IgD-negative memory B cell (primary cell): Measurements from ENCODE around the gene HSF4. TPM values are rescaled to one million over a fixed set of nuclear protein-coding genes. Genes with fewer than 3 reads are reported as not detected.

Experiments
- H3K27ac Mint-ChIP-seq, 3 donors: one replicate each; pipeline ENCODE4 v1.8.0; 2020 to 2022; ENCODE audit warnings: mild to moderate bottlenecking in 3 of 3, mixed read lengths in 3 of 3, moderate library complexity in 1 of 3
- H3K27me3 Mint-ChIP-seq: one replicate; pipeline ENCODE4 v1.8.0; 2021; ENCODE audit warnings: mixed read lengths
- H3K36me3 Mint-ChIP-seq: one replicate; pipeline ENCODE4 v1.8.0; 2020; ENCODE audit warnings: mild to moderate bottlenecking, mixed read lengths
- H3K4me1 Mint-ChIP-seq, 3 donors: one replicate each; pipeline ENCODE4 v1.8.0; 2020 to 2022; ENCODE audit warnings: mixed read lengths in 3 of 3, mild to moderate bottlenecking in 1 of 3
- H3K4me3 Mint-ChIP-seq, 4 donors: one replicate each; pipeline ENCODE4 v1.8.0; 2020 to 2022; ENCODE audit warnings: mild to moderate bottlenecking in 4 of 4, mixed read lengths in 4 of 4, moderate library complexity in 3 of 4
- H3K9me3 Mint-ChIP-seq, 3 donors: one replicate each; pipeline ENCODE4 v1.8.0; 2020 to 2021; ENCODE audit warnings: mixed read lengths in 3 of 3, mild to moderate bottlenecking in 1 of 3
- polyA plus RNA-seq: library from polyadenylated mRNA; unstranded; fragments of 300-500 nt; fragmentation: Illumina TruSeq; gene quantifications from one replicate; pipeline ENCODE4 v1.2.3, GENCODE V29; 2021

The HSF4 gene
- polyA plus RNA-seq, 1 donor from 2014 or later, result not detected

DNA sequence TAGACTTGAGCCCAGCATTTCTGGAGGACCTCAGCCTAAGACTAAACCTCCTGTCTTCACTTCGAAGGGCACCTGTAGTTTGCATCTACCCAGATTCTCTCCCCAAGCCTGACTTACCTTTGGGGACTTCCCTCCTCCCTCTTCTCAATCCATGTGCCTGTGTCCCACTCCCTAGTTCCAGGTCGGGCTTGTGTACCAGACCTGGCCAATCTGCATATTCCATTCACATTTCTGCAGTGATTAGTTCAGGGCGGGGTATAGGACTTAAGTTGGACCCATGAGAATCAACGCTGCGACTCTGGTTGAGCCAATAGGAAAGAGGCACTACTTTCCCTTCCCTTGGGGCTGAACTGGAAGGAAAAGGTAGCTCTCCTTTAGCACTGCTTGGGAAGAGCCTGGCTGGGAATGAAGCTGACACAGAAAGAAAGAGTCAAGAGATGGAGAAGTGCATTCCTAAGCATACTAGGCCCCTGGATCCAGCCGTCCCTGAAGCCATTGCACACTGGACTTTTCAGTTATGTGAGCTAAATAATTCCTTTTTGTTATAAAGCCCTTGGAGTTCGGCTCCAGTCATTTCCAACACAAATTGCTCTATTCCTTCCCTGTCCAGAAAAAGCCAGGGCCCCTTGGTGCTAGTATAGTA is 7.3 kb upstream of the HSF4 start:
- Mint-ChIP-seq H3K36me3 (no peaks in the 10 kb centered on the region), H3K4me3 (peak overlapping the region in 1 of 4 donors; percentile 99), H3K27ac (peak overlapping the region; percentile 94 to 97 (median 97)), H3K27me3 (peaks cover 11% of the 10 kb centered on the region), H3K9me3 (no peaks in the 10 kb centered on the region), H3K4me1 (peaks cover 27 to 34% (median 34%) of the 10 kb centered on the region in 3 donors)

DNA sequence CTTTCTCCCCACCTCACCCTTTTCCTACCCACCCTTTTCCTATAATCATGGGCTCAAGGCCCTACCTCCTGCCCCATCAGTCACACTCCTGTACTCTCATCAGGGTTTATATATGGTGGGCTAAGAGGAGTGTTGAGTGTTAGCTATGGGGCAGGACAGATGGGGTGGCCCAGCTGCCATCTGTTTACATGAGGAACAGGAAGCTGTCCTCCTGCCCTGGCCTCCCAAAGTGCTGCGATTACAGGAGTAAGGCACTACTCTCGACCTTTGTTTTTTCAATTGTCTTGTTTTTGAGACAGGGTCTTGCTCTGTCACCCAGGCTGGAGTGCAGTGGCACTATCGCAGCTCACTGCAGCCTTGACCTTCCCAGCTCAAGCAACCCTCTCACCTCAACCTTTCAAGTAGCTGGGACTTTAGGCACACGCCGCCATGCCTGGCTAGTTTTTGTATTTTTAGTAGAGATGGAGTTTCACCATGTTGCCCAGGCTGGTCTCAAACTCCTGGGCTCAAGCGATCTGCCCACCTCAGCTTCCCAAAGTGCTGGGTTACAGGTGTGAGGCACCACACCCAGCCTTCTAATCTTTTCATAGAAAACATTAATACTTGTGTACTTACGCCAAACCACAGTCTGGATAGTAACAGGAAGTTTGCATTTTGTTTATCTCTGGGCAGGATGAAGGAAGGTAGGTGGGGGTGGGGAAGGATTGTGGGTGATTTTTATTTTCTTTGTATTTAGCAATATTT is 6.5 kb upstream of the HSF4 start:
- no peaks in the 10 kb centered on the region for H3K9me3 Mint-ChIP-seq
- H3K4me1 Mint-ChIP-seq, result peaks cover 32 to 38% (median 34%) of the 10 kb centered on the region in 3 donors
- peak overlapping the region; percentile 91 to 99 (median 94) for H3K4me3 Mint-ChIP-seq
- no peaks in the 10 kb centered on the region for H3K36me3 Mint-ChIP-seq
- H3K27ac Mint-ChIP-seq, result peak overlapping the region; percentile 94 to 97 (median 97)
- peaks cover 17% of the 10 kb centered on the region for H3K27me3 Mint-ChIP-seq

DNA sequence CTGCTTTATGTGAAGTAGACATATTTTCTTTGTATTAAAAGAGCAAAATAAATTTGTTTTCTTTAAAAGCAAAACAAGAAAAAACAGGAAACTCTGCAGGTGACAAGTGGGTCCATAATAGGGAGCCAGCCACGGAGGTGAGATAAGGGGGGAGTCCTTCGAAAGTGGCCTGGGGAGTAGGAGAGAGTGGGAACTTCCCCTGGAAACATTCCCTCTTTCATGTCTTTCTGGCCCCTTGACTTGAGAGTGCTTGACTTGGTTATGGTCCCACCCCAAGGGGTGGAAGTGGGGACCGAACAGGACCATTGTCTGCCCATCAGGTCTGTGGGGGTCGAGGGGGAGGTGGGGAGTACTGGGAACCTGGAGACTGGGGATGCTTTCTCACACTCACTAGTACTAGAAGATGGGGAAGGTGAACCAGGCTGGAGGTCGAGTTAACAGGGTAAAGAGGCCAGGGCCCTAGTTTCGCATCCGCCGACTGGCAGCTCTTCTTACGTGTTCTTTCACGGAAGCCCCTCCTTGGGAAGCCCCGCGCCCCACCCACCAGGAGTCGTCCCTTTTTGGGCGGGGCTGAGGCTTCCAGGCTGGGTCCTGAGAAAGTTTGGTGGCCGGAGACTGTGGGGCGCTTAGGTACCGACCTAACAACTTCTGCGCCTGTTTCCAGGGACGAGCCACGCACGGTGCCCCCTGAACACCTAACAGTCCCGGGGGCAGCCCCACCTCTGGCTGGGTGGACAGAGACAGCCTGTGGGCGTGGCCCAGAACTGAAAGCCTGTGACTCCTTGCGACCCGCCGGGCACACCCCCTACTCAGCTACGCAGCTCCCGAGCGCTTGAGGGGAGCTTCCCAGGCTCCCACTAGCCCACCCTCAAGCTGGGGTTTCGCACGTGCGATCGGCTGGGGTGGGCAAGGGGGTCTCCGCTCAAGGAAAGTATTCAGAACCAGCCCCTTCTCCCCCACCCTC is 5.6 kb upstream of the HSF4 start:
- Mint-ChIP-seq H3K4me1 (peaks cover 32 to 38% (median 35%) of the 10 kb centered on the region in 3 donors), H3K36me3 (no peaks in the 10 kb centered on the region), H3K9me3 (no peaks in the 10 kb centered on the region), H3K4me3 (peak overlapping the region; percentile 91 to 99 (median 94)), H3K27ac (peak overlapping the region; percentile 94 to 97 (median 97)), H3K27me3 (peaks cover 19% of the 10 kb centered on the region)

DNA sequence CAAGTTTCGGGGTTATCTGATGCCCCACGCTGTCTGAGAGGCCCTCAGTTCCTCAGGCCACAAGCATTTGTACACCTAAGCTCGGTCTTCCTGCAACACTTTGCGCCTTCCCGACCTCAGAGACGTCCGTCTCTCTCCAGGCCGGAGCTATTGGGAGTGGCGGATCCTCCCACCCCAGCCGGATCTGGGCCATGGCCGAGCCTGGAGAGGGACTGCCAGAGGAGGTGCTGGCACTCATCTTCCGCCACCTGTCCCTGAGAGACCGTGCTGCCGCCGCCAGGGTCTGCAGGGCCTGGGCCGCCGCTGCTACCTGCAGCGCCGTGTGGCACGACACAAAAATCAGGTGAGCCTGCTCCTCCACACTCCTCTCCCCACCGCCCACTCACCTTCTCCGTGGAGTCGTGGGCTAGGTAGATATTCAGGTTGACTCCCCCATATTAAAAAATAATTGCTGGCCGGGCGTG is 2.9 kb upstream of the HSF4 start:
- Mint-ChIP-seq H3K27ac (peak overlapping the region in 2 of 3 donors; percentile 82 to 97), H3K4me1 (peaks cover 30 to 32% (median 30%) of the 10 kb centered on the region in 3 donors), H3K9me3 (no peaks in the 10 kb centered on the region), H3K36me3 (no peaks in the 10 kb centered on the region), H3K4me3 (peak overlapping the region in 1 of 4 donors; percentile 99), H3K27me3 (peaks cover 34% of the 10 kb centered on the region)

DNA sequence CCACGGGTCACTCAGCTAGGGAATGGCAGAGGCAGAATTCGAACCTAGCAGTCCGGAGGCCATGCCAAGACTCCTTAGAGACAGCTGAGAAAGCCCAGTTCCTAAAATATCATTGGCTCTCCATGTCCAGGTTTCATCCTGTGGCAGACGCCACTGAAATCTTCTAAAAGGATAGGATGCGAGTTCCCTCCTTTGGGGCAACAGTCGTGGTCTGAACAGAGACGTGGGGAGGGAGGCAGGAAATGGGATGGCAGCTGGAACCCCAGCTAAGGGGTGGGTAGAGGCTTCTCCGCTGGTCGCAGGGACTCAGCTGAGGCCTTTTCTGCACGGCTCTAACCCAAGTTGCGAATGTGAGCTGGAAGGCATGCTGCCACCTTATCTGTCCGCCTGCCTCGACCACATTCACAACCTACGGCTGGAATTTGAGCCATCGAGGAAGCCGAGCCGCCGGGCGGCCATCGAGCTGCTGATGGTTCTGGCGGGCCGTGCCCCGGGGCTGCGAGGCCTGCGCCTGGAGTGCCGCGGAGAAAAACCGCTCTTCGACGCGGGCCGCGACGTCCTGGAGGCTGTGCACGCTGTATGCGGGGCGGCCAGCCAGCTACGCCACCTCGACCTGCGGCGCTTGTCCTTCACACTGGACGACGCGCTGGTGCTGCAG is 1.9 kb upstream of the HSF4 start:
- Mint-ChIP-seq H3K9me3 (no peaks in the 10 kb centered on the region), H3K4me3 (peak overlapping the region in 3 of 4 donors; percentile 75 to 99 (median 87)), H3K4me1 (peaks cover 22 to 26% (median 25%) of the 10 kb centered on the region in 3 donors), H3K36me3 (no peaks in the 10 kb centered on the region), H3K27me3 (peaks cover 41% of the 10 kb centered on the region), H3K27ac (peak overlapping the region in 2 of 3 donors; percentile 82 to 97)

DNA sequence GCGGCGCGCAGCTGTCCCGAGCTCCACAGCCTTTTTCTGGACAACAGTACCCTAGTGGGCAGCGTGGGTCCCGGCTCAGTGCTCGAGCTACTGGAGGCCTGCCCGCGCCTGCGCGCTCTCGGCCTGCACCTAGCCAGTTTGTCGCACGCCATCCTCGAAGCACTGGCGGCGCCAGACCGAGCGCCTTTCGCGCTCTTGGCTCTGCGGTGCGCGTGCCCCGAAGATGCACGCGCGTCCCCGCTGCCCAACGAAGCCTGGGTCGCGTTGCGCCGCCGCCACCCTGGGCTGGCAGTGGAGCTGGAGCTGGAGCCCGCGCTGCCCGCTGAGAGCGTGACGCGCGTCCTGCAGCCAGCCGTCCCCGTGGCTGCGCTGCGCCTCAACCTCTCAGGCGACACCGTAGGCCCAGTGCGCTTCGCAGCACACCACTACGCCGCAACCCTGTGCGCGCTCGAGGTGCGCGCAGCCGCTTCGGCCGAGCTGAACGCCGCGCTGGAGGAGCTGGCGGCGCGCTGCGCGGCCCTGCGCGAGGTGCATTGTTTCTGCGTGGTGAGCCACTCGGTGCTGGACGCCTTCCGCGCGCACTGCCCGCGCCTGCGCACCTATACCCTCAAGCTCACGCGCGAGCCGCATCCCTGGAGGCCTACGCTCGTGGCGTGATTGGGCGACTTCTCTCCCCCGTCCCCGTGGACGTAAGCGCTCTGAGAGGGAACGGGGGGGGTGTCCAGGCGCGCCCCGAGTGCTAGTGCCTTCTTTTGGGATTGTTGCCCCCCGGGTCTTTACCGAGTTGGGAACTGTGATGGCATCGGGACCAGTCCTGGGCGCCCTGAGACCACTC is 1.2 kb upstream of the HSF4 start:
- peak overlapping the region; percentile 68 to 99 (median 80) for H3K4me3 Mint-ChIP-seq
- no peaks in the 10 kb centered on the region for H3K36me3 Mint-ChIP-seq
- H3K9me3 Mint-ChIP-seq, result no peaks in the 10 kb centered on the region
- H3K27me3 Mint-ChIP-seq, result peaks cover 48% of the 10 kb centered on the region
- peaks cover 14 to 21% (median 18%) of the 10 kb centered on the region in 3 donors for H3K4me1 Mint-ChIP-seq
- peak overlapping the region in 2 of 3 donors; percentile 63 to 64 for H3K27ac Mint-ChIP-seq

DNA sequence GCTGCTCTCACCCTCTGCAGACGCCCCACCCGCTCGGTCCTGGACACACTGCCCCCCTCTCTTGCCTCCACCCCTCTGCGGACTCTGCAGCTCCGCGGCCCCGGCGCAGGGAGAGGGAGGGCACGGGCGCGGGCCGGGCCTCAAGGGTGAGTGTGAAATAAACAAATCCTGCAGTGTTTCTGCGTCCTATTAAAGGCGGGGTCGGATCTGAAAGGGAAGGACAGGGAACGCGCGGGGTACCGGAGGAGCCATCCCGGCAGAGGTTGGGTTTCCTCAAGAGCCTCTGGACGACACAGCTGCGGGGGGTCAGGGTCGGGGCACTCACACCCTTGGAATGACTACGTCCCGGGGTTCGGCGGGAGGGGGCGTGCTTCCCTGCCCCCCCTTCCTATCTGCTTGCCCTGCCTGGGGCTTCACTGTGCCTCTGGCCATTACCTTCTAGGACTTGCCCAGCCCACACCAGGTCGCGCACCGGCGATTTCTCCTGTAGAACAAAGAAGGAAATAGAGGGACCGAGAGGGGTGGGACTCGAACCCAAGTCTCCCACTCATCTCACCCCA is 466 bp upstream of the HSF4 start:
- Mint-ChIP-seq H3K36me3 (no peaks in the 10 kb centered on the region), H3K9me3 (no peaks in the 10 kb centered on the region), H3K4me3 (peak overlapping the region; percentile 68 to 82 (median 72)), H3K4me1 (peaks cover 11 to 14% (median 12%) of the 10 kb centered on the region in 3 donors), H3K27ac (peak overlapping the region in 2 of 3 donors; percentile 63 to 64), H3K27me3 (peaks cover 54% of the 10 kb centered on the region)

DNA sequence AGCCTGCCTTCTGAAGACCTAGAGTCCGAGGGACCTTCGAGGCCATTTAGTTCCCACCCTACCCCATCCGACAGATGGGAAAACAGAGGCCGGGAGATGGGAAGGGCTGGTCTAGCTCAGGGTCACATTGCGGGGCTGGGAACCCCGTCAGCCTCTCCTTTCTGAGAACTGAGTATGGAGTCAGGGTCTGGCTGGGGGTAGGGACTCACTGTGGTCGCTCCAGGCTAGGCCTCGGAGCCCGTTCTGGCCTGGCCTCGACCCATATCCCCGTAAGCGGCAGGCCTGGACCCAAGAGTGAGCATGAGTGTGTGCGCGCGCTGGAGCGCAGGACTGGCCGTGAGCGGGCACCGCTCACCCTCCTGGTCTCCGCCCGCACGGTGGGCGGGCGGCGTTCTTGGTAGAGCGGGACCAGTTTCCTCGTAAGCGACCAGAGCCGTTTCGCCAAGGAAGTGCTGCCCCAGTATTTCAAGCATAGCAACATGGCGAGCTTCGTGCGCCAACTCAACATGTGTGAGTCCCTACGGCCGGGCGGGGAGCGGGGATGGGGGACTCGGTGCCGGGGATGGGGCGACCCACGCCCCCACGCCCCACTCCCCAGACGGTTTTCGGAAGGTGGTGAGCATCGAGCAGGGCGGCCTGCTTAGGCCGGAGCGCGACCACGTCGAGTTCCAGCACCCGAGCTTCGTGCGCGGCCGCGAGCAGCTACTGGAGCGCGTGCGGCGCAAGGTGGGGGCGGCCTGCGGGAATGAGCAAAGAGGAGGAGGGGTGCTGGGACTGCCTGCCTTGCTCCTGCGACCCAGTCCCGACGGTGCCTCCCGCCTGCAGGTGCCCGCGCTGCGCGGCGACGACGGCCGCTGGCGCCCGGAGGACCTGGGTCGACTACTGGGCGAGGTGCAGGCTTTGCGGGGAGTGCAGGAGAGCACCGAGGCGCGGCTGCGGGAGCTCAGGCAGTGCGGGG is 855 bp downstream of the HSF4 start:
- Mint-ChIP-seq H3K27ac (peak overlapping the region in 1 of 3 donors; percentile 79), H3K36me3 (no peaks in the 10 kb centered on the region), H3K27me3 (peaks cover 60% of the 10 kb centered on the region), H3K4me3 (peak overlapping the region; percentile 12 to 75 (median 64)), H3K4me1 (peaks cover 14 to 20% (median 15%) of the 10 kb centered on the region in 3 donors), H3K9me3 (no peaks in the 10 kb centered on the region)

DNA sequence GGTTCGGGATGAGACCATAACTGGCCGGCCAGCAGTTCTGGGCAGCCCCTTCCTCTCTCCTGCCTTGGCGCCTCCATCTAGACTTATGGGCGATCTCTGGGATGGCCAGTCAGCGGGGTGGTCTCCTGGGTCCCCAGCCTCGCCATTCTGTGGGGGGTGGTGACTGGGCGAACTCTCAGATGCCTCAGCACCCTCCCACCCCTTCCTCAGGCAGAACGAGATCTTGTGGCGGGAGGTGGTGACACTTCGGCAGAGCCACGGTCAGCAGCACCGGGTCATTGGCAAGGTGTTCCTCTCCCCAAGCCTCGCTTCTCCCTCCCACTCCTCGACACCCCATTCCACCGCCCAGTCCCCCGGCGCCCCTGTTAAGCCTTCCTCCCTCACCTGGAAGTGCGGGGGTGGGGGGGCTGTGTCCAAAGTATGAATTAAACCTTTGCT is 1.6 kb downstream of the HSF4 start:
- peak overlapping the region in 1 of 4 donors; percentile 12 for H3K4me3 Mint-ChIP-seq
- H3K27me3 Mint-ChIP-seq, result peaks cover 62% of the 10 kb centered on the region
- peaks cover 13 to 18% (median 15%) of the 10 kb centered on the region in 3 donors for H3K4me1 Mint-ChIP-seq
- H3K9me3 Mint-ChIP-seq, result no peaks in the 10 kb centered on the region
- peak overlapping the region in 1 of 3 donors; percentile 39 for H3K27ac Mint-ChIP-seq
- no peaks in the 10 kb centered on the region for H3K36me3 Mint-ChIP-seq

DNA sequence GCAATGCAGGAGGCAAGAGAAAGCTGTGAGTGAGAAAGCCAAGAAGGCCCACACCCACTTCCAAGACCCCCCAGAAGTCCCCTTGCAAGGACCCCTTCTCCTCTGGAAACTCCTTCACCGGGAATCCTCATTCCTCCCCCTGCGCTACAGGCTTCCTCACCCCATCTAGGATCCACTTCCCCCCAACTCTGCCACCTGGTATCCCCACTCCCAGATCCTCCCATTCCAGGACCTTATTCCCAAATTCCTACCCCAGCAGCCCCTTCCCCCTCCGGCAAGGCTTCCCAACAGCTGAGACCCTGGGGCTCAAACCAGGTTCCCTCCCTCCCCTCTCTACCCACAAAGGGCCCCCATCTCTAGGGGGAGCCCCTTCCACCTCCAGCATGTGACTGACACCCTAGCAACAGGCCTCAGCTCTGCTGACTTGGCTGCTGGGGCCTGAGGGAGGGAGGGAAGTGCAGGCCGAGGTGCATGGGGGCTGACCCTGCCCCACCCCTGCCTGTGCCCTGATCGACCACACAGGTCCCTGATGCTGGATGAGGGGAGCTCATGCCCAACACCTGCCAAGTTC is 2.1 kb downstream of the HSF4 start:
- Mint-ChIP-seq H3K27me3 (peaks cover 64% of the 10 kb centered on the region), H3K27ac (peak overlapping the region; percentile 39 to 88 (median 65)), H3K36me3 (no peaks in the 10 kb centered on the region), H3K4me3 (peak overlapping the region in 1 of 4 donors; percentile 60), H3K4me1 (peaks cover 14 to 20% (median 15%) of the 10 kb centered on the region in 3 donors), H3K9me3 (no peaks in the 10 kb centered on the region)

DNA sequence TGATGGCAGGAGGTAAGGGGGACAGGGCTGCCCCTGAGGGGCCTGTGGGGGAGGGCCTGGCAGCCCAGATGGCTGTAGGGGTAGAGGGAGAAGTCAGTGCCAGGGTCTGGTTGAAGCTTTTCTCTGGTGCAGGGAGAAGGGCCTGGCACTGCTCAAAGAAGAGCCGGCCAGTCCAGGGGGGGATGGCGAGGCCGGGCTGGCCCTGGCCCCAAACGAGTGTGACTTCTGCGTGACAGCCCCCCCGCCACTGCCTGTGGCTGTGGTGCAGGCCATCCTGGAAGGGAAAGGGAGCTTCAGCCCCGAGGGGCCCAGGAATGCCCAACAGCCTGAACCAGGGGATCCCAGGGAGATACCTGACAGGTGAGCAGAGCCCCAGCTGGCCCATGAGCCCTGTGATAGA is 3.0 kb downstream of the HSF4 start:
- H3K9me3 Mint-ChIP-seq, result peaks cover 0 to 1% (median 0%) of the 10 kb centered on the region in 3 donors
- peaks cover 63% of the 10 kb centered on the region for H3K27me3 Mint-ChIP-seq
- no peak overlapping the region for H3K27ac Mint-ChIP-seq
- peaks cover 10 to 15% (median 15%) of the 10 kb centered on the region in 3 donors for H3K4me1 Mint-ChIP-seq
- peak overlapping the region in 1 of 4 donors; percentile 50 for H3K4me3 Mint-ChIP-seq
- H3K36me3 Mint-ChIP-seq, result no peaks in the 10 kb centered on the region

DNA sequence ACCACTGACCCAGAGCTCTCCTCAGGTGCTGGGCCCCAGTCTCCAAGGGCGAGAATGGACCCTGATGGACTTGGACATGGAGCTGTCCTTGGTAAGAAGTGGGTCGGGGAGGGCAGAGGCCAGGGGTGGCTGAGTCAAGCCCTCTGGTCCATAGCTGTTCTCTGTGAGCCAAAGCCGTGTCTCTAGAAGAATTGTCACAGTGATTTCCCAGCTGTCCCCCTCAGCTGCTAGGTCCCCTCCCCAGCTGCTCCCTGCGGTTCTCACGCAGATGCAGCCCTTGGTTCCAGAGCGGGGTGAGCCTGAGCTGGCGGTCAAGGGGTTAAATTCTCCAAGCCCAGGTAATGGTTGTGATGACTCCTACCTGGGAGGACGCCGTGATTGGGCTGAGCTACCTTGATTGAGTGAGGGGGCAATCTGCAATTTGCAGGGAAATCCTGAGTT is 4.5 kb downstream of the HSF4 start:
- Mint-ChIP-seq H3K9me3 (peaks cover 0 to 2% (median 0%) of the 10 kb centered on the region in 3 donors), H3K27me3 (peaks cover 69% of the 10 kb centered on the region), H3K4me3 (no peak overlapping the region), H3K4me1 (peaks cover 18 to 25% (median 20%) of the 10 kb centered on the region in 3 donors), H3K36me3 (peaks cover 1% of the 10 kb centered on the region), H3K27ac (peak overlapping the region in 1 of 3 donors; percentile 5)
